Measurements from ENCODE around the gene AVPI1. TPM values are rescaled to one million over a fixed set of nuclear protein-coding genes. Genes with fewer than 3 reads are reported as not detected.

Gene AVPI1
- total and polyA plus RNA-seq, 2 of the 13 experiments (the other 11 are each of a cell fraction or from before 2014, with no cell fraction given): 39.8 to 61.2 TPM

- no peak for TF ChIP-seq ZNF136 (CRISPR knock-in tag; IDR thresholded peaks at IDR 0.05; ENCODE audit: low read depth)
- TF ChIP-seq POLR2G (IDR thresholded peaks at IDR 0.05; ENCODE audit: low read depth, low read length): no peak
- no peak for TF ChIP-seq SRSF9 (IDR thresholded peaks at IDR 0.05; ENCODE audit: borderline replicate concordance, insufficient read depth, low read depth, low read length, poor library complexity, severe bottlenecking)
- no peak for TF ChIP-seq ZNF160 (CRISPR knock-in tag; IDR thresholded peaks at IDR 0.05)
- no peak for TF ChIP-seq FUBP1 (CRISPR knock-in tag; IDR thresholded peaks at IDR 0.05; ENCODE audit: borderline replicate concordance)
- TF ChIP-seq KLF13 (CRISPR knock-in tag; IDR thresholded peaks at IDR 0.05): no peak
- no peak for TF ChIP-seq RNF2 (conservative IDR thresholded peaks at IDR 0.05; ENCODE audit: low read depth)
- peak; percentile 98 for TF ChIP-seq HNF4A (CRISPR knock-in tag; IDR thresholded peaks at IDR 0.05)
- TF ChIP-seq CENPT (CRISPR knock-in tag; IDR thresholded peaks at IDR 0.05; ENCODE audit: low read depth): no peak
- TF ChIP-seq IKZF1 (IDR thresholded peaks at IDR 0.05): no peak
- TF ChIP-seq ZNF773 (CRISPR knock-in tag; IDR thresholded peaks at IDR 0.05; ENCODE audit: borderline replicate concordance): no peak
- TF ChIP-seq ZNF691 (CRISPR knock-in tag; IDR thresholded peaks at IDR 0.05; ENCODE audit: borderline replicate concordance, low read depth): no peak; the same call in 1 of the 2 replicates
- peak; percentile 36; the same call in 1 of the 2 replicates for TF ChIP-seq HDAC1 (CRISPR knock-in tag; IDR thresholded peaks at IDR 0.05)
- TF ChIP-seq MEIS1 (CRISPR knock-in tag; IDR thresholded peaks at IDR 0.05; ENCODE audit: borderline replicate concordance): no peak
- TF ChIP-seq ZFP62 (CRISPR knock-in tag; IDR thresholded peaks at IDR 0.05): no peak
- TF ChIP-seq ZNF670 (CRISPR knock-in tag; IDR thresholded peaks at IDR 0.05; ENCODE audit: borderline replicate concordance): peak; percentile 51; the same call in 1 of the 2 replicates
- TF ChIP-seq SOX5 (CRISPR knock-in tag; IDR thresholded peaks at IDR 0.05; ENCODE audit: borderline replicate concordance): peak; percentile 21; the same call in 1 of the 2 replicates
- TF ChIP-seq ZMYM4 (CRISPR knock-in tag; IDR thresholded peaks at IDR 0.05): peak; percentile 56; the same call in 1 of the 2 replicates
- TF ChIP-seq E2F2 (CRISPR knock-in tag; IDR thresholded peaks at IDR 0.05; ENCODE audit: borderline replicate concordance): no peak
- peak; percentile 92 to 93 for TF ChIP-seq NR2F1 (CRISPR knock-in tag; IDR thresholded peaks at IDR 0.05)
- 0 out of 2 replicates have a peak, but pooled peaks have one; percentile 28 for TF ChIP-seq SAFB2 (CRISPR knock-in tag; IDR thresholded peaks at IDR 0.05; ENCODE audit: borderline replicate concordance, low read depth)
- no peak for TF ChIP-seq ZBTB39 (CRISPR knock-in tag; IDR thresholded peaks at IDR 0.05)
- TF ChIP-seq NR2F2 (IDR thresholded peaks at IDR 0.05; ENCODE audit: borderline replicate concordance, low read depth): peak; percentile 85
- TF ChIP-seq SIX4 (CRISPR knock-in tag; IDR thresholded peaks at IDR 0.05): no peak
- no peak for TF ChIP-seq ATF1 (CRISPR knock-in tag; IDR thresholded peaks at IDR 0.05)
Observed at GRCh38 chr10:97707134-97707861, 20.3 kb upstream of the AVPI1 start (continued).

All from HepG2 (cell line).